ENCODE measurements around the gene MEOX1.
"Not testable (repeated sequence)": the region's sequence is repeated elsewhere in the genome, so short reads cannot be mapped to it uniquely, and the experiment has no call there.

The MEOX1 gene

GRCh38 chr17:43661699-43662412 is at the start of gene MEOX1:
Gene MEOX1 (minus strand): TSS chr17:43661922. CDS start chr17:43661534, 388 bp downstream.
- no peak for DNase-seq (ENCODE audit: low read depth in 2 of 2)

- DNase-seq (ENCODE audit: low read depth in 2 of 2): no peak
These were observed 48.4 kb upstream of the MEOX1 start for GRCh38 chr17:43710101-43710500.

- no peak for DNase-seq (ENCODE audit: low read depth in 2 of 2)
These were observed 47.5 kb upstream of the MEOX1 start for GRCh38 chr17:43709210-43709609.

GRCh38 chr17:43707184-43707583 is 45.5 kb upstream of the MEOX1 start:
- no peak for DNase-seq (ENCODE audit: low read depth in 2 of 2)

- no peak for DNase-seq (ENCODE audit: low read depth in 2 of 2)
These were observed 44.5 kb upstream of the MEOX1 start for GRCh38 chr17:43706235-43706634.

- DNase-seq (ENCODE audit: low read depth in 2 of 2): no peak
These were observed 41.9 kb upstream of the MEOX1 start for GRCh38 chr17:43703630-43704029.

- no peak for DNase-seq (ENCODE audit: low read depth in 2 of 2)
These were observed 40.9 kb upstream of the MEOX1 start for GRCh38 chr17:43702637-43703036.

- peak; percentile 18 to 35 for DNase-seq (ENCODE audit: low read depth in 2 of 2)
These were observed 39.6 kb upstream of the MEOX1 start for GRCh38 chr17:43701318-43701743.

- DNase-seq (ENCODE audit: low read depth in 2 of 2): no peak
These were observed 37.7 kb upstream of the MEOX1 start for GRCh38 chr17:43699438-43699756.

GRCh38 chr17:43698678-43699437 is 37.1 kb upstream of the MEOX1 start:
- no peak for DNase-seq (ENCODE audit: low read depth in 2 of 2)

GRCh38 chr17:43697937-43698336 is 36.2 kb upstream of the MEOX1 start:
- DNase-seq (ENCODE audit: low read depth in 2 of 2): no peak

- DNase-seq (ENCODE audit: low read depth in 2 of 2): no peak
These were observed 35.2 kb upstream of the MEOX1 start for GRCh38 chr17:43696891-43697290.

- no peak for DNase-seq (ENCODE audit: low read depth in 2 of 2)
These were observed 34.5 kb upstream of the MEOX1 start for GRCh38 chr17:43695970-43696865.

- DNase-seq (ENCODE audit: low read depth in 2 of 2): peak; percentile 44 to 55
These were observed 32.6 kb upstream of the MEOX1 start for GRCh38 chr17:43694081-43694870.

GRCh38 chr17:43691317-43691693 is 29.6 kb upstream of the MEOX1 start:
- no peak for DNase-seq (ENCODE audit: low read depth in 2 of 2)

- DNase-seq (ENCODE audit: low read depth in 2 of 2): no peak
These were observed 29.0 kb upstream of the MEOX1 start for GRCh38 chr17:43690624-43691316.

- no peak for DNase-seq (ENCODE audit: low read depth in 2 of 2)
These were observed 28.1 kb upstream of the MEOX1 start for GRCh38 chr17:43689814-43690213.

GRCh38 chr17:43689131-43689530 is 27.4 kb upstream of the MEOX1 start:
- DNase-seq (ENCODE audit: low read depth in 2 of 2): no peak

GRCh38 chr17:43686957-43687356 is 25.2 kb upstream of the MEOX1 start:
- DNase-seq (ENCODE audit: low read depth in 2 of 2): not testable (repeated sequence)

GRCh38 chr17:43683928-43684653 is 22.4 kb upstream of the MEOX1 start:
- no peak for DNase-seq (ENCODE audit: low read depth in 2 of 2)
